CD4-positive, alpha-beta T cell treated with Interleukin-4 for 4 hours (primary cell): ENCODE results near the gene CEP85.

Experiments
- DNase-seq: peaks from one replicate; pipeline ENCODE4 v3.0.0-alpha.2; 2020

The CEP85 gene

GRCh38 chr1:26317612-26318337 lies 83.8 kb downstream of the CEP85 start, which contains the start of gene CD52:
CD52 (plus strand) TSS chr1:26317958; CDS start chr1:26318018, 60 bp downstream.
- peak; percentile 87 for DNase-seq

DNA sequence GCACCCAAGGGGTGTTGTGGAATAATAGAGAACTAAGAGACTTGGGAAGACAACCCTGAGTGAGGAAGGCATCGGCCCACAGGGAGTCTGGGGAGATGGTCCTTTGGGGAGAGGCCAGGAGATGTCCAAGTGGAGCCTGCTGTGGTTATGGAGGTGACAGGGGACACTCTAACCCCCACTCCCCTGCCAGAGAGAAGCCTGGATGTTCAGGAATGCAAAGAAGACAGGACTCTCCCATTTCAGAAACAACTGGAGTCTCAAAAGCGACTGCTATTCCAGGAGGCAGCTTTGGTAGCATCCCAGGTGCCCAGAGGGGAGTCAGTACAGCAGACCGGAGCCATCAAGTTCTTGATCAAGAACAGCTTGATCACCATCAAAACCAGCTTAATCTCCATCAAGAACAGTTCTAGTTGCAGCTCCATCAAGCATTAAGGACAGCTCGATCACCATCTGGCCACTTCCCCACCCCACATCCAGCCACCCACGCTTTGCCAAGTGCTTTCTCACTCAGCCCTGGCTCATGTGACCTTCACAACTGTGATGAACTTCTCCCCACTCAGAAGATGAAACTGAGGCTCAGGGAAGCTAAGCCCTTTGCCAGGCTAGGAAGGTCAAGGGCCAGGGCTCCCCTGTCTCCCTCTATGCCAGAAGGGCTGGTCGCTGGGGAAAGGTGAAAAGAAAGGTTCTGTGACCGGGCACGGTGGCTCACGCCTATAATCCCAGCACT lies 84.5 kb downstream of the CEP85 start:
- DNase-seq = peak; percentile 35

DNA sequence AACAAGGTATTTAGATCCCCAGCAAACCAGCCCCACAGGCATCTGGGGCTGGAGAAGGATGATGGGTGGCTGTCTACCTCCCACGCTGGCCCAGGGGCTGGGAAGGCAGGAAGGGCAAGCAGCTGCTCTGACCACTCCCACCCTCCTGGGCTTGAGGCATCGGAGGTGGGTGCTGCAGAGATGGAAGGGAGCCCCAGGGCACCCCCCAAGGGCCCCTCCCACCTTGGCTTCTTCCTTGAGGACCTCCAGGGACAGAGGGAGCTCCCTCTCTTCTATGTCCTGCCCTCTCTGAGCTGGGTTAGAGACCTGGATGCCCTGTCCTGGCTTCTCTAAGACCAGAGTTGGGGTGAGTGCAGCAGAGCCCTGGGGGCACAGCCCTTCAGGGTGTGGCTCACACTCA lies 86.9 kb downstream of the CEP85 start:
- no peak for DNase-seq

DNA sequence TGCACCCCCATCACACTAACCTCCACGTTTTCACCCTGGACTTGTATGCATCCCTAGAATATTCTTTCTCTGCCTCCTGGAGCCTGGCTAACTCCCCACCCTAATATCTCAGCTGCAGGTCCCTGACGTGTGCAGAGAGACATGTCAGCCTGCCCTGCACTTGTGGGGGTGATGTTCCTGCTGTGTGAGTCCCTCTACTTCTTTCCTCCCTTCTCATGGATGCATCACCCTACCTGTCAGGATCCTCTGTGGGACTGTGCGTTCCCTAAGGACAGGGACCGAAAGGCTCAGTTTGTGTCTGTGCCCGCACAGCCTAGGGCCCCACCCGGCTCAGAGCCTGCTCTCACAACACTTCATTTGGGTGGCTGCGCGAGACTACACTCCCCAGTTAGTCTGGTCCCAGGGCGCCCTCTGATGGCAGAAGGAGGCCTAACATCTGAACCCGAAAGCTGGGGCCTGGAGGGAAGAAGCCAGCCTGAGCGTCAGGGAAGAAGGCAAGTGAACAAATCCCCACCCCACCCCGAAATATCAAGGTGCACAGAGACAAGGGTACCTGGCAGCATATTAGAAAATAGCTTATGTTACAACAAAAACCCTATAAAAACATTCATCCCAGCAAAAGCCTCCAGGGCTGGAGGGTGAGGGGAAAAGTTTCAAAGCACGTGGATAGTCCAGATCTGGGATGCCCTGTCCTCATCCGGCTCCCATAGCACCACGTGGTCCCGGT lies 87.5 kb downstream of the CEP85 start:
- DNase-seq = peak; percentile 92

GRCh38 chr1:26322042-26322331 lies 88.0 kb downstream of the CEP85 start:
- no peak for DNase-seq

DNA sequence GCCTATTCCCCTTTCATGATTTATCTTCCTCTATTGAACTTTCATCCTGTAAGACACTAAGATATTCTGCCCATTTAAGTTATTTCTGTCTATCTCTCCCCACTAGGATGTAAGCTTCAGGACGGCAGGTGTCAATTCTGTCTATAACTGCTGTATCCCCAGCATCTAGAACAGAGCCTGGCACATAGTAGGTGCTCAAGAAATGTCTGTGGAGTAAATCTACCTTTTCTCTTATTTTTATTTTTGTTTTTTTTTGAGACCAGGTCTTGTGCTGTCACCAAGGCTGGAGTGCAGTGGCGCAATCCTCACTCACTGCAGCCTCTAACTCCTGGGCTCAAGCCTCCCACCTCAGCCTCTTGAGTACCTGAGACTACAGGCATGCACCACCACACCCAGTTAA lies 89.4 kb downstream of the CEP85 start:
- DNase-seq = no peak

DNA sequence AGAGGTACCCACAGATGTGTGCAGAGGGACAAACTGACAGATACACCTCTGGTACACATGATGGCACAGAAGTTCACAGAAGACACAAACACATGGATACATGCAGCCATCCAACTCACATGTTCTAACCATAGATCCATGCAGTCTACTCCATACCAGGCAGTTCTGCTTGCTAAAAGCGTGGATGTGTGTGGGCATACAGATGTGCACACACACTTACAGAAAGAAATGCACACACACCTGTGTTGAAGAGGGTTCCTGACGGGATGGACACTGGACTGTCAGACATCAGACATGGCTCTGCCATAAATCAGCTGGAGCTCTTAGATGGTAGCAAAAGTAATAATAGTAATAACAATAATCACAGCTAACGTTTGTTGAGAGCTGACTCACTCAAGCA lies 90.5 kb downstream of the CEP85 start:
- DNase-seq = no peak

DNA sequence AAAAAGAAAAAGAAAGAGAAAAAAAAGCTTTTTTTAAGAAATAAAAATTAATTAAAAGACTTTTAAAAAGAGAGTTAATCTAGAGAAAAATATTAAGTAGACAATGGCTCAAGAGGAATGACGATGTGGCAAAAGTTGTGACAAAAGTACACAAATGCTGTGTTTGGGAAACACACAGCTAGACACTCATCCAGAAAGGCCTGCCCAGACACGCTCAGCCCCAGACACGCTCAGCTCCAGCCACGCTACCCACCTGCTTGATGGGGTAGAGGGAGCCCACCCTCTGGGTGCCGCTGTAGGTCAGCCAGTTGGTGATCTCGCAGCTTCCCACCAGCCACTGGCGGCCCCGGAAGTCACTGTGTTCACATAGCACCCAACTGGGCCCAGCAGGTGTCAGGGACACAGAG lies 94.0 kb downstream of the CEP85 start:
- DNase-seq = no peak
